Neural cell (in vitro differentiated cells): ENCODE data around the gene CASKIN2. TPM values are rescaled to one million over a fixed set of nuclear protein-coding genes. Genes with fewer than 3 reads are reported as not detected.

Source experiments
- H2AFZ ChIP-seq: fragments of 200-600, 300-800 bp; sonication (generic), shearing (Covaris generic); 2 replicates; pipeline ENCODE4 v1.6.0; 2014; ENCODE audit warnings: low read depth, mild to moderate bottlenecking, antibody characterized with exemption, low read length, moderate library complexity
- H3F3A ChIP-seq: fragments of 200-600 bp; shearing (Covaris generic); 2 replicates; pipeline ENCODE4 v1.6.1; 2016; ENCODE audit warnings: mild to moderate bottlenecking, moderate library complexity, mixed read lengths, antibody characterized with exemption, low read length; ENCODE audit not compliant: insufficient read depth, poor library complexity, severe bottlenecking
- H3K27ac ChIP-seq: fragments of 200-600, 300-800 bp; sonication (generic), shearing (Covaris generic); 2 replicates; pipeline ENCODE4 v1.5.1; 2014; ENCODE audit warnings: mild to moderate bottlenecking, low read length, moderate library complexity
- H3K27me3 ChIP-seq: fragments of 300-800, 200-600 bp; sonication (generic), shearing (Covaris generic); 2 replicates; pipeline ENCODE4 v1.6.0; 2014; ENCODE audit warnings: mild to moderate bottlenecking, low read depth, low read length, moderate library complexity; ENCODE audit not compliant: insufficient read depth
- H3K36me3 ChIP-seq: fragments of 300-800, 200-600 bp; sonication (generic), shearing (Covaris generic); 2 replicates; pipeline ENCODE4 v1.5.1; 2014; ENCODE audit warnings: mild to moderate bottlenecking, antibody characterized with exemption, low read length, moderate library complexity; ENCODE audit not compliant: insufficient read depth
- H3K4me2 ChIP-seq: fragments of 300-800, 200-600 bp; sonication (generic), shearing (Covaris generic); 2 replicates; pipeline ENCODE4 v1.6.0; 2014; ENCODE audit warnings: mild to moderate bottlenecking, low read length
- H3K4me3 ChIP-seq: fragments of 300-800, 200-600 bp; sonication (generic), shearing (Covaris generic); 2 replicates; pipeline ENCODE4 v1.5.1; 2014; ENCODE audit warnings: mild to moderate bottlenecking, low read length, moderate library complexity
- H3K79me2 ChIP-seq: fragments of 200-600 bp; shearing (Covaris generic); replicated peaks from 2 replicates; pipeline ENCODE4 v1.6.0; 2014; ENCODE audit warnings: mild to moderate bottlenecking, low read length, moderate library complexity; ENCODE audit not compliant: insufficient read depth
- H3K9ac ChIP-seq: fragments of 300-800, 200-600 bp; sonication (generic), shearing (Covaris generic); 2 replicates; pipeline ENCODE4 v1.6.1; 2016; ENCODE audit warnings: mild to moderate bottlenecking, low read length, mixed read lengths
- H3K9me2 ChIP-seq: fragments of 200-600 bp; shearing (Covaris generic); 2 replicates; pipeline ENCODE4 v1.6.1; 2016; ENCODE audit warnings: mild to moderate bottlenecking, low read length, mixed read lengths; ENCODE audit not compliant: insufficient read depth
- H3K9me3 ChIP-seq: fragments of 200-600, 300-800 bp; sonication (generic), shearing (Covaris generic); 2 replicates; pipeline ENCODE4 v1.6.1; 2016; ENCODE audit warnings: mild to moderate bottlenecking, mixed run types, low read length, moderate library complexity, mixed read lengths
- H4K20me1 ChIP-seq: fragments of 200-600 bp; shearing (Covaris generic); 2 replicates; pipeline ENCODE4 v1.6.1; 2016; ENCODE audit warnings: mild to moderate bottlenecking, mixed run types; ENCODE audit not compliant: insufficient read depth
- CTCF ChIP-seq: fragments of 450-650 bp; IDR thresholded peaks from 2 replicates; pipeline ENCODE4 v1.5.1; 2014; ENCODE audit warnings: antibody characterized with exemption, mild to moderate bottlenecking, moderate library complexity; ENCODE audit not compliant: poor library complexity, severe bottlenecking
- EP300 ChIP-seq: fragments of 450-650 bp; conservative IDR thresholded peaks from 2 replicates; pipeline ENCODE4 v1.6.1; 2014; ENCODE audit warnings: antibody characterized with exemption, mild to moderate bottlenecking, moderate library complexity; ENCODE audit not compliant: poor library complexity, severe bottlenecking
- EZH2 ChIP-seq: fragments of 200-600, 300-800 bp; shearing (Covaris generic), sonication (generic); IDR thresholded peaks from 2 replicates; pipeline ENCODE4 v1.6.1; 2014; ENCODE audit warnings: antibody characterized with exemption, low read length, borderline replicate concordance, mild to moderate bottlenecking; ENCODE audit not compliant: insufficient read depth, poor library complexity, severe bottlenecking
- MXI1 ChIP-seq: fragments of 450-650 bp; conservative IDR thresholded peaks from 2 replicates; pipeline ENCODE4 v1.6.1; 2014; ENCODE audit warnings: antibody characterized with exemption, mild to moderate bottlenecking; ENCODE audit not compliant: poor library complexity, severe bottlenecking
- POLR2AphosphoS5 ChIP-seq: IDR thresholded peaks from 2 replicates; pipeline ENCODE4 v1.6.1; 2012
- RAD21 ChIP-seq: fragments of 450-650 bp; conservative IDR thresholded peaks from 2 replicates; pipeline ENCODE4 v1.6.1; 2014; ENCODE audit warnings: antibody characterized with exemption, mild to moderate bottlenecking, moderate library complexity
- REST ChIP-seq: IDR thresholded peaks from 2 replicates; pipeline ENCODE4 v1.6.1; 2012; ENCODE audit warnings: borderline replicate concordance
- SMC3 ChIP-seq: fragments of 450-650 bp; conservative IDR thresholded peaks from 2 replicates; pipeline ENCODE4 v1.6.1; 2014; ENCODE audit warnings: antibody characterized with exemption, mild to moderate bottlenecking, moderate library complexity; ENCODE audit not compliant: poor library complexity
- TAF1 ChIP-seq: IDR thresholded peaks from 2 replicates; pipeline ENCODE4 v1.6.1; 2012; ENCODE audit warnings: low read depth
- polyA plus RNA-seq: library from polyadenylated mRNA; depleted of rRNA; stranded (reverse); fragments of >200 nt; gene quantifications from 2 replicates; pipeline ENCODE4 v1.2.3, GENCODE V29; 2014

Gene CASKIN2
- polyA plus RNA-seq, 1 donor from 2014 or later, result 2.8 TPM

GRCh38 chr17:75518983-75519537, 3.7 kb upstream of the CASKIN2 start:
- no peak overlapping the region for H3K4me2 ChIP-seq
- H3K9me3 ChIP-seq, result no peaks in the 10 kb centered on the region
- H3K27me3 ChIP-seq, result peaks cover 1% of the 10 kb centered on the region
- H3K79me2 ChIP-seq, result peaks cover 11% of the 10 kb centered on the region
- H3K27ac ChIP-seq, result no peak overlapping the region
- H3F3A ChIP-seq, result no peaks in the 10 kb centered on the region
- no peaks in the 10 kb centered on the region for H3K9me2 ChIP-seq
- TF ChIP-seq POLR2AphosphoS5, result no peak
- no peak for TF ChIP-seq CTCF
- no peak for TF ChIP-seq MXI1
- TF ChIP-seq EP300, result no peak
- TF ChIP-seq SMC3, result no peak
- no peak for TF ChIP-seq TAF1
- TF ChIP-seq REST, result no peak
- no peak for TF ChIP-seq EZH2
- TF ChIP-seq RAD21, result no peak
- no peaks in the 10 kb centered on the region for H4K20me1 ChIP-seq
- H3K9ac ChIP-seq, result no peak overlapping the region
- no peak overlapping the region for H3K4me3 ChIP-seq
- H3K36me3 ChIP-seq, result no peaks in the 10 kb centered on the region
- H2AFZ ChIP-seq, result no peak overlapping the region

GRCh38 chr17:75518201-75518600, 2.9 kb upstream of the CASKIN2 start:
- Histone ChIP-seq H3K9ac (no peak overlapping the region), H3K4me3 (peak overlapping the region; percentile 95), H3F3A (no peaks in the 10 kb centered on the region), H4K20me1 (no peaks in the 10 kb centered on the region), H3K27me3 (no peaks in the 10 kb centered on the region), H3K27ac (no peak overlapping the region), H3K4me2 (no peak overlapping the region), H2AFZ (no peak overlapping the region), H3K79me2 (peaks cover 13% of the 10 kb centered on the region), H3K9me2 (no peaks in the 10 kb centered on the region), H3K36me3 (no peaks in the 10 kb centered on the region), H3K9me3 (no peaks in the 10 kb centered on the region)
- TF ChIP-seq RAD21 (no peak), EP300 (no peak), EZH2 (no peak), CTCF (no peak), SMC3 (no peak), POLR2AphosphoS5 (no peak), MXI1 (no peak), REST (no peak), TAF1 (no peak)
